NCI-H2196 treated with DMSO at 0.1 percent for 48 hours (cell line): Measurements from ENCODE around the gene PDLIM7.

Experiments
- DNase-seq: peaks from one replicate; lab custom pipeline; 2025; ENCODE audit not compliant: unreplicated experiment; lab: John Stamatoyannopoulos, UW

The PDLIM7 gene

DNA sequence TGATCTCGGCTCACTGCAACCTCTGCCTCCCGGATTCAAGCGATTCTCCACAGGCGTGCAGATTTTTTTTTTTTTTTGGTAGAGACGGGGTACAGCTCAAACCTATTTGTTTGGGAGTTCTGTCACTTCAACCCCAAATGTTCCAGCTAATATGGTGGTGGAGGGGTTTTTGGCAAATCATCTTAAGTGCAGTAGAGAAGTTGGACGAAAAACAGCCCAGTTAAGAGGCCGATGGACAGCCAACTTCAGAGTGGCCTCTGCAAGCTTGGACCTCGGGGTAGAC lies 51.5 kb downstream of the PDLIM7 start:
- DNase-seq, result no peak

DNA sequence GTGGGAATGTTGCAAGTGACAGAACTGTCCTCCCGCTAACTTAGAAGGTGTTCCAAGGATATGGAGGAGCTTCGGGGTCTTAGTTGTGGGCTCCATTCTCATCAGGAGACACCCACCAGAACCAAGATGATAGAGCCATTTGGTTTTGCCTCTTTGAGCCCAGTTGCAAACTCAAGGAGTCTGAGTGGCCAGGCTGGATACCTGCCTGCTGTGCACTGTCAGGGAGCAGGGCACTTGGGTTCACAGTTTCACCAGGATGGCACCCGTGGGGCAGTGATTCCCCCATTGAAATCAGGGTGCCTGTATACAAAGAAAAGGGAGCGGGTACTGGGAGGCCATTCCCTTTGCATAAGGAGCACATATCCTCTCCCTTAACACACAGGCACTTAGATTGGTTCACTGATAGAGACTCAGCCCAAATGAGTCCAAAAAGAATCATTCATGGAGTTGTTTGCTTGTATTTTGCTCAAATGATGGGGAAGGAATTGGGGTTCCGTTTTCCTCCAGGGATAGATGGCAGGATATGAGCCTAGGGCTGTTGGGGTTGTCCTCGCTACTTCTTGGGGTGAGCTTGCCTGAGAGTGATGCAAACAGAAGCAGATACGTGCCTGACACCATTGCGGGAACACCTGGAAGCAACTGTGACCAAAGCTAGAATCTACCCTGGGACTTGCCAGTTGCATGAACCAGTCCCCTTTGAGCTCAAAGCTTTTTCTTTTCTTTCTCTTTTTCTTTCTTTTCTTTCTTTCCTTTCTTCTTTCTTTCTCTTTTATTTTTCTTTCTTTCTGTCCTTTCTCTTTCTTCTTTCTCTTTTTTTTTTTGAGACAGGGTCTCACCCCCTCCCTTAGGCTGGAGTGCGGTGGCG lies 52.1 kb downstream of the PDLIM7 start:
- DNase-seq, result no peak

DNA sequence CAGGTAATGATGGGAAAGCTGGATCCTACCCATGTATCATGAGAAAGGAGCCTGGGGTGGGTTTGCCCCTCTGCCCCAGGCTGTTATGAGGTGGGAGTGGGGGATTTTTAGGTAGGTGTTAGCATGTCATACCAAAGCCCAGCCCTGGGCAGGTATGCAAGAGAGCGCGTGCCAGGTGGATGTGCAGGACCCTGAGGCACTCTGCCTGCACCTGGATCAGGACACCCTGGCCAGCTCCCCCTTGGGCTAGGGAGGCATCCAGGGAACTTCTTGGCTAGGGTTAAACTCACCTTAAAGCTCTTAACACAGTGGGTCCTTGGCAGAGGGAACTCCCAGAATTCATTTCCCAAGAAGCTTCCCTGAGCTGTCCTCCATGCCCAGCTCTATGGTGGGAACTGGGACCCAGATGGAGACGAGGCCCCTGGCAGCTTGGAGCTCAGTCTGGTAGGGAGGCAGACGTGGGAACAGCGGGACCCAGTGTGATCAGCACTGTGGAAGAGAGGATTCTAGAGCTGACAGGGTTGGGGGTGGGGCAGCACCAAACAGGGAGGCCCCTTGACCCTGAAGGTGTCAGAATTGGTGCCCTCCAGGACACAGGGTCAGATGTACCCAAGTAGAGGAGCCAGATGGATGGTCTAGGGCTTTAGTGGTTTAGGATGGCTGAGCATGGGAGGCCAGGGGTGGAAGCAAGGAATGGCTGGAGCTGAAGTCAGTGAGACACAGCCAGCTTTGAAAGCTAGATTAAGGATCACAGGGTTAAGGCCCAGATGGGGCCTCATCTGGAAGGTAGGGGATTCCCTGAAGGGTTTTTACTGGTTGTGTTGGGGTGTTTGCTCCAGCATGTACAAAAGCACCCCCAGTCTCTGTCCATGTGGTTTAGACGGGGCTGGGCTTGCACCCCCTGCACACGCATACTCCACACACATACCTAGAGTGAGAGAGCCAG lies 53.0 kb downstream of the PDLIM7 start:
- DNase-seq, result no peak

DNA sequence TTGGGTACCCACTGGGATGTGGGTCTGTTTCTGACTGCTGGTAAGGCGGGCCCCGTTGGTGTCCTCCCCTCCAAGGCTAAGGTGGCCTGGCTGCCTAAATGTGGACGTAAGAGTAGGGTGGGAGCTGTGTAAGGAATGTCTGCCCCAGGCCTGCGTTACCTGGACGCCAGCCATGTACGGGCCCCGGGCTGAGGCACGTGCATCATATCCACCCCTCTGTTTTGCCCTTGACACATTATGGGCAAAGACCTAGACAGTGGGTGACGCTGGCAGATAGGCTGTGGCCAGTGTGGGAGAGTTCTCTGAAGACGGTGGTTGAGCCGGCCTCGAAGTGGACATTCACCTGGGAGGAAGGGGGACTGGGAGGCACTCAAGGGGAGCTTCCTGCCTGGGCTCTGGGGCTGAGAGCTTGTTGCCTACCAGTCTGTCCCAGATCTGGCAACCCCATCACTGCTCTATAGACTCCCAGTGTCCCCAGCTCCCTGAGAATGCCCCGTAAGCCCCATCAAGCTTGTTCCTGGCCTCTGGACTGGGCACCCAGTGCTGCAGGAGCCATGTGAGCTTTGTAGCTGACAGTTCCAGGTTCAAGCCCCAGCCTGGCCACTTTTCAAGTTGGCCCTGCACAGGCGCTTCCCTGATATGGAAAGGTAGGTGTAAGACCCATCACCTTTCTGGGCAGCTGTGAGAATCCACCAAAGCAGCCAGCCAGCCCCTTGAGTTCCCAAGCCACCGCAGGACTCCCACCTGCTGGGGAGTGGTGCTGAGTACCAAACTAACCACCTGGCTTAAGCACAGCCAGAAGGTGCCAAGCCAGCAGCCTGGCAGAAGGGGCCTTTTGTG lies 54.0 kb downstream of the PDLIM7 start:
- no peak for DNase-seq

DNA sequence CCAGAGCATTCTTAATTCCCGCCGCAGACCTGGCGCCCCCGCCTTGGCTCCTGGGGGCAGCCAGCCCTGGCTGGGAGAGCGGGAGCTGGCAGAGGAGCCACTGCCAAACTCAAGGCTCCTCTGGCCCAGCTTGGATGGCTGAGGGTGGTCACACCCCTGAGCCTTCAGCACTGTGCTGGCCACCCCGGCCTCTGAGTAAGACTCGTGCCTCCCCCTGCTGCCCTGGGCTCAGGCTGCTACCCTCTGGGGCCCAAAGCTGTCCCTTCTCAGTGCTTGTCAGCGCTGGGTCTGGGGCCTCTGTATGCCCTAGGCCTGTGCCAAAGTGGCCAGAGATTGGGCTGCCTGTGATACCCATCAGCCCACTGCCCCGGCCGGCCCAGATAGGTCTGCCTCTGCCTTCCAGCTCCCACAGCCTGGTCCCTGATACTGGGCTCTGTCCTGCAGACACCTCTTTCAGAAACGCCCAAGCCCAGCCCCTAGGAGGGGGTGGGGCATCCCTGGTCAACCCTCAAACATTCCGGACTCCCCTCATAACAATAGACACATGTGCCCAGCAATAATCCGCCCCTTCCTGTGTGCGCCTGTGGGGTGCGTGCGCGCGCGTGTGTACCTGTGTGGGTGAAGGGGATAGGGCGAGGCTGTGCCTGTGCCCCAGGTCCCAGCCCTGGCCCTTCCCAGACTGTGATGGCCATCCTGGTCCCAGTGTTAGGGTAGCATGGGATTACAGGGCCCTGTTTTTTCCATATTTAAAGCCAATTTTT lies 55.2 kb downstream of the PDLIM7 start:
- DNase-seq, result no peak

DNA sequence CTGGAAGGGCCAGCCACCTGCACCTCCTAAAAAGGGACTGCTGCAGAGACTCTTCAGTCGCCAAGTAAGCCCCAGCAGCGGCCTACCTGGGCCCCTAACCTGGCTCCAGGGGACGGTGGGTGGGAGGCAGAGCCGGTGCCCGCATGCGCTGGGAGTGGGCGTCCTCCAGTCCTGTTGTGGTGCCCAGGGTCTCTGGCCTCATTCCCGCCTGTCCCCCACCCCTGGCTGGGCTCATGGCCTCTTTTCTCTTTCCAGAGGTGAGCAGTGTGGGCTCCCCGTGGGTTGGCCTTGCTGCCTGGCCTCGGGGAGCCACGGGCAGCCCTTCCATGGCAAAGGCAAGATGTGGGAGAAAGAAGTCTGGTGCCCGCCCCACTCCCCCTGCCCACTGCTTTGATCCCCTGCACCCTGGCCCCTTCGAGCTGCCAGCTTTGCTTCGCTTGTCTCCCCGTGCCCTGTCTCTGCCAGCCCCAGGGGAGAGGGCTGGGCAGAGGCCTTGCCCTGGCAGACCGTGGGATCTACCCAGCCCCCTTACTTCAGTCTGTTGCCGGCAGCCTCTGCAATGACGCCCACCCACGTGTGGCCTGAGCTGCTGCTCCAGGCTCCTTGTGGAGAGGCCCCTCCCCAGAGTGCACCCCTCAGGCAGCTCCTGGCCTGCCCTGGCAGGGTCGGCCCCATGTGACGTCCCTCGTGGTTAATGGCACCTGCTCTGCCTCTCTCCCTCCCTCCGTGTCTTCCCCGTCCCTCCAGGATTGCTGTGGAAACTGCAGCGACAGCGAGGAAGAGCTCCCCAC lies 56.2 kb downstream of the PDLIM7 start:
- no peak for DNase-seq

DNA sequence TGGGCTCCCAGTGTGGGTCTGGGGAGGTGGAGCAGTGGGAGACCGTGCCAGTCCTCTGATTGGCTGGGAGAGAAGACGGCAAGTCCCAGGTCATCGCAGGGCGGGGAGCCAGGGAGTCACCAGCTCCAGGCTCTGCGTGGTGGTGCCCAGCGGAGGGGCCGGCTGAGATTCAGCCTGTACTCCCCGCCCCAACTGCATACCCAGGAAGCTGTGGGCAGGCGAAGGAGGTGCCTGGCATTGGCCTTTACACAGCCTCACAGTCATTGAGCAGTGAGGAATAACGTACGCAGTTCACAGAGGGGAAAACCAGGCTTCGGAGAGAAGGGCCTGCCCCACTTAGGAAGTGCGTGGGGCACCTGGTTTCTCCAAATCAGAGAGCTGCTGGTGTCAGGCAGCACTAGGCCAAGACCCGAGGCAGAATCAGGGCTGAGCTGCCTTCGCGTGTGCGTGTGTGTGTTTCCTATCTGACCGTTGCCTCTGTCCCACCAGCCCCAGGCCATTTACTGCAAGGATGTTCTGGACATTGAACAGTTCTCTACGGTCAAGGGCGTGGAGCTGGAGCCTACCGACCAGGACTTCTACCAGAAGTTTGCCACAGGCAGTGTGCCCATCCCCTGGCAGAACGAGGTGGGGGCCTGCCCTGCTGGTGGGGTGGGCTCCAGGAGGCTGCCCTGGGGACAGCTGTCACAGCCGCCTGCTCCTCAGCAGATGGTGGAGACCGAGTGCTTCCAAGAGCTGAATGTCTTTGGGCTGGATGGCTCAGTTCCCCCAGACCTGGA lies 57.0 kb downstream of the PDLIM7 start:
- DNase-seq, result no peak

DNA sequence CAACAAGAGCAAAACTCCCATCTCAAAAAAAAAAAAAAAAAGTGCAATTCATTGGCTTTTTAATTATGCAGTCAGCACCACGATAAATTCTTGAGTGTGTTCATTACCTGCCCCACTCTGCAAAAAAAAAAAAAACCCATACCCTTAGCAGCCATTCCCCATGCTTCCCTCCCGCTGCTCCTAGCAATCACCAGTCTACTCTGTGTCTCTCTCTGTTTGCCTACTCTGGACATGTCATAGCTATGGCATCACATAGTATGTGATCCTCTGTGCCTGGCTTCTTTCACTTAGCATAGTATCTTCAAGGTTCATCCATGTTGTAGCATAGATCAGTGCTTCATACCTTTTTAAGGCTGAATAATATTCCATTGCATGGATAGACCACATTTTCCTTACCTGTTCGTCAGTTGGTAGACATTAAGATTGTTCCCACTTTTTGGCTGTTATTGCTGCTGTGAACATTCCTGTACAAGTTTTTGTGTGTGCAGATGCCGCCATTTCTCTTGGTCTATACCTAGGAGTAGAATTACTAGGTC lies 57.8 kb downstream of the PDLIM7 start:
- DNase-seq, result no peak

DNA sequence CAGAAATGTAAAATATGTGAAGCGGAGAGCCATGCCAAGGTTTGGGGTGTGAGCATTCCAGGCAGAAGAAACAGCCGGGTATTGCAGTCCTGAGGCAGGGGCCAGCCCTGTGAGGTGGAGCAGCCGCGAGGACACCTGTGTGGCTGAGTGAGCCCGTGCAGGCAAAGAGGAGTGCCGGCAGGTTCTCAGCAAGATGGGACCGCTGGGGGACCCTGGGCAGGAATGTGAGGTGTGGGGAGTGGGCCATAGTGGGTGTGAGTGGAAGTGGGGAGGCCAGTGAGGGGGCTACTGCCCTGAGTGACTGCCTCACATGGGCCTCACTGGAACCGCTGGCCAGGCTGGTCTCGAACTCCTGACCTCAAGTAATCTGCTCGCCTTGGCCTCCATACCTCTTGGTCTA lies 58.9 kb downstream of the PDLIM7 start:
- DNase-seq, result no peak

DNA sequence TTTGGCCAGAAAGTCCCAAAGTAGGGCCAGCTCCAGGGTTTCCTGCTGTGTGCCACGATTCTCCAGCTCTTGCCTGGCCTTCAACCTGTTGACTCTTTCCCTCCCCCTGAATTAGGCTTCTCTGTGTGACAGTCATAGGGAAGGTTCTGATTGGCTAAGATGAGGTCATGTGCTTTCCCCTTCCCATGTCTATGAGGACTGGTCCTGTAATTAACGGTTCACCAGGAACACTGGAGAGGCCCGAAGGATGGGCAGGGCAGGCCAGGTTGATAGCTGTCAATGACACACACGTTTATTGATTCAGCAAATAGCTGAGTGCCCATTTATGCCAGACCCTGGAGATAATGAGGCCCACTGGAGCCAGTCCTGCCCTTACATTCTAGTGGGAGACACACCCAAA lies 59.8 kb downstream of the PDLIM7 start:
- DNase-seq, result no peak

DNA sequence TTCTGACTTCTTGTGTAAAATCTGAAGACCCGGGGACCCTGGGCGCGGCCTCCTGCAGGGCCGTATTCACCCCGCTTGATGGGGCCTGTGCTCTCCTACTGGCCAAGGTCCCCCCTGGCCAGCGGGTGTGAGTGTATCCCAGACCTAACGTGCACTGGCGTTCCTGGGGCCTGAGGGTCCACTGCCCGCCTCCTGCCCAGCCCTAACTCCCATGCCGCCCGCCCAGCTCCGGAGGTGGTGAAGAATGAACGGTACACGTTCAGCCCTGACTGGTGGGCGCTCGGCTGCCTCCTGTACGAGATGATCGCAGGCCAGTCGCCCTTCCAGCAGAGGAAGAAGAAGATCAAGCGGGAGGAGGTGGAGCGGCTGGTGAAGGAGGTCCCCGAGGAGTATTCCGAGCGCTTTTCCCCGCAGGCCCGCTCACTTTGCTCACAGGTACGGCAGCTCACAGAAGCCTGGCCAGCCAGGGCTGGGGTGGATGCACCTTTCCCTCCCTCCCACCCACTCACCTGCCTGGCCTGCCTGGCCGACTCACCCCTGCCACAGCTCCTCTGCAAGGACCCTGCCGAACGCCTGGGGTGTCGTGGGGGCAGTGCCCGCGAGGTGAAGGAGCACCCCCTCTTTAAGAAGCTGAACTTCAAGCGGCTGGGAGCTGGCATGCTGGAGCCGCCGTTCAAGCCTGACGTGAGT lies 61.4 kb downstream of the PDLIM7 start:
- no peak for DNase-seq

DNA sequence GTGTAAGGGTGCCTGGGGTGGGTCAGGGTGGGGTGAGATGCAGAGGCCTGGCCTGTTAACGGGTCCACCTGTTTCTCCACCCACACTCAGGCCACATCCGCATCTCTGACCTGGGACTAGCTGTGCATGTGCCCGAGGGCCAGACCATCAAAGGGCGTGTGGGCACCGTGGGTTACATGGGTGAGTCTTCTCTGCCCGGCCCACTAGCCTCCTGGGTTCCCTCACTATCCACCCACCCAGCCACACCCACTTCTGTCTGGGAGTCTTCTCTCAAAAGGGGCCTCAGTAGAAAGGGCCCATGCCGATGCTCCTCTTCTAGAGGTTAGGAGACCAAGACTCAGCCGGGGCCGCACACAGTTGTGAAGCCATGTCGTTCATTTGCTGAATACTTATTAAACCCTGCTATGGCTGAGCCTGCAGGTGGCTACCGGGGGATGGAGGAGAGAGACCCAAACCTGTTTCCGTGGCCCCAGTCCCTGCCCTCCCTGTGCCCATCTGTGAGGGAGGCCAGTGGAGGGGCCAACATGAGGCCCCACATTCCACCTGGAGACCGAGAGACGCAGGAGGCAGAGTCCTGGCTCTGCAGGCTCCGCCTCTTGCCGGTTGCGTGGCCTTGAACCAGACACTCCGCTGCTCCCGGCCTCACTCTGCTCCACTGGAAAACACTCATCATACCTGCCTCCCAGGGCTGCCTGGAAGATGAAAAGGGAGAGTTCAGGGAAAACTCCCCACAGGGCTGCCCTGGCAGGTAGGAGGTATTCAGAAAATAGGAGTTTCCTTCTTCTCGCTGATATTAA lies 62.3 kb downstream of the PDLIM7 start:
- DNase-seq, result no peak

DNA sequence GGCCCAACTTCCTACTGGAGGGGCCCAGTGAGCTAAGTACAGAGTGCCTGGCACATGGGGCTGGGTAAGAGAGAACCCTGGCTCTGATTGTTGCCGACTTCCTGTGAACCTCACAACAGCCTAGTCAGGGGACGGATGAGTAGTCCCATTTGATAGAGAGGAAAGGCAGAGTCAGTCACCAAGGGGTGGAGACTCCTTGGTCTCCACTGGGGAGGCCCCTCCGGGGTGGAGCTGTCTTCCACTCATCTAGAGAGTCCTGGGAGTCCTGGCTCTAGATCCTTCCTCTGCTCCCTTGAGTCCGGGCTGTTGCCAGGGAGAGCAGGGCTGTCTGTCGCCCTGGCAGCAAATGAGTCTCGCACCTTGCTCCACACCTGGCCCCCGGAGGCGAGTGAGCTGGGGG lies 63.0 kb downstream of the PDLIM7 start:
- DNase-seq, result no peak

DNA sequence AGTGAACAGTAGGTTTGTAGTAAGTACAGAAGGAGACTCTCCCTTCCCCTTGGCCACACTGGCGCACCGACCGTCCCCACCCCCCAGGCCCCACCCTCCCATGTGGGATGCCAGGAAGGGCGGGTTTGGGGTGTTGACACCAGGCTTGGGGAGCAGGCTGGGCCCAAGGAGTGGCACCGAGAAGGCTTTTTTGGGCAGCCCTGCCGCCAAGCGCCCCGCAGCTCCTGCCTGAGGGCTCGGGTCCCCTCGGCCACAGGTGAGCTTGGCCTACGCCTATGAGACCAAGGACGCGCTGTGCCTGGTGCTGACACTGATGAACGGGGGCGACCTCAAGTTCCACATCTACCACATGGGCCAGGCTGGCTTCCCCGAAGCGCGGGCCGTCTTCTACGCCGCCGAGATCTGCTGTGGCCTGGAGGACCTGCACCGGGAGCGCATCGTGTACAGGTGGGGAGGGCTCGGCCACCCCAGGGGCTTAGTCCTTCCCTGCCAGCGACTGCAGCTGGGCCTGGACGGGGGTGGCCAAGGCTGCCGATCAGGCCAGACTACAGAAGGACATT lies 63.7 kb downstream of the PDLIM7 start:
- DNase-seq, result no peak
